ENCODE measurements around the gene BTBD7.

DNA sequence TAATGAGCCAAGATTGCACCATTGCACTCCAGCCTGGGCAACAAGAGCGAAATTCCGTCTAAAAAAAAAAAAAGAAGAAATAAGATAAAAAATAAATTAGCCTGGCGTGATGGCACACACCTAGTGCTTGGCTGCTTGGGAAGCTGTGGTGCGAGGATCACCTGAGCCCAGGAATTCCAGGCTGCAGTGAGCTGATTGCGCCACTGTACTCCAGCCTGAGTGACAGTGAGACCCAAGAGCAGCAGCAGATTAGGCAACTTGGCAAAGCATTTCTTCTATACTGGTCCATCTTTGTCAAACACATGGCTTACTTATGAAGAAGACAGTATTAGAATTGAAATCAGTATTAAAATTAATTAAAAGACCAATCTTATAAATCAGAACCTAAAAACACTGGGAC, 132.3 kb downstream of the BTBD7 start:
- TF ChIP-seq EZH2phosphoT487 (IDR thresholded peaks at IDR 0.05; ENCODE audit: low read depth, severe bottlenecking, unreplicated experiment) = no peak
- TF ChIP-seq, protein P1, sequence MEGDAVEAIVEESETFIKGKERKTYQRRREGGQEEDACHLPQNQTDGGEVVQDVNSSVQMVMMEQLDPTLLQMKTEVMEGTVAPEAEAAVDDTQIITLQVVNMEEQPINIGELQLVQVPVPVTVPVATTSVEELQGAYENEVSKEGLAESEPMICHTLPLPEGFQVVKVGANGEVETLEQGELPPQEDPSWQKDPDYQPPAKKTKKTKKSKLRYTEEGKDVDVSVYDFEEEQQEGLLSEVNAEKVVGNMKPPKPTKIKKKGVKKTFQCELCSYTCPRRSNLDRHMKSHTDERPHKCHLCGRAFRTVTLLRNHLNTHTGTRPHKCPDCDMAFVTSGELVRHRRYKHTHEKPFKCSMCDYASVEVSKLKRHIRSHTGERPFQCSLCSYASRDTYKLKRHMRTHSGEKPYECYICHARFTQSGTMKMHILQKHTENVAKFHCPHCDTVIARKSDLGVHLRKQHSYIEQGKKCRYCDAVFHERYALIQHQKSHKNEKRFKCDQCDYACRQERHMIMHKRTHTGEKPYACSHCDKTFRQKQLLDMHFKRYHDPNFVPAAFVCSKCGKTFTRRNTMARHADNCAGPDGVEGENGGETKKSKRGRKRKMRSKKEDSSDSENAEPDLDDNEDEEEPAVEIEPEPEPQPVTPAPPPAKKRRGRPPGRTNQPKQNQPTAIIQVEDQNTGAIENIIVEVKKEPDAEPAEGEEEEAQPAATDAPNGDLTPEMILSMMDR (IDR thresholded peaks at IDR 0.05; ENCODE audit: poor library complexity) = no peak
